GM18502 (cell line): ENCODE data around the gene PAK5.

ENCODE experiments used
- ATAC-seq: cut with Tn5 transposase; IDR thresholded peaks from one replicate; pipeline ENCODE4 v1.9.1; 2021; ENCODE audit warnings: mild to moderate bottlenecking; ENCODE audit not compliant: unreplicated experiment, poor library complexity

PAK5 gene

GRCh38 chr20:9628141-9628540 lies 210.7 kb downstream of the PAK5 start:
- ATAC-seq, result no peak

- peak; percentile 62 for ATAC-seq
Observed at GRCh38 chr20:9627219-9627618, 211.7 kb downstream of the PAK5 start.

GRCh38 chr20:9626357-9626756 lies 212.5 kb downstream of the PAK5 start:
- no peak for ATAC-seq

- no peak for ATAC-seq
Observed at GRCh38 chr20:9617940-9618339, 220.9 kb downstream of the PAK5 start.

GRCh38 chr20:9616833-9617461 lies 221.9 kb downstream of the PAK5 start:
- ATAC-seq, result peak; percentile 42

- peak; percentile 18 for ATAC-seq
Observed at GRCh38 chr20:9616455-9616805, 222.4 kb downstream of the PAK5 start.

- peak; percentile 99 for ATAC-seq
Observed at GRCh38 chr20:9615766-9616454, 223.0 kb downstream of the PAK5 start.

- no peak for ATAC-seq
Observed at GRCh38 chr20:9615118-9615517, 223.8 kb downstream of the PAK5 start.

- no peak for ATAC-seq
Observed at GRCh38 chr20:9613871-9614270, 225.0 kb downstream of the PAK5 start.

GRCh38 chr20:9611921-9612320 lies 227.0 kb downstream of the PAK5 start:
- no peak for ATAC-seq

GRCh38 chr20:9610665-9611064 lies 228.2 kb downstream of the PAK5 start:
- no peak for ATAC-seq

- ATAC-seq, result peak; percentile 77
Observed at GRCh38 chr20:9609887-9610502, 228.9 kb downstream of the PAK5 start.

- no peak for ATAC-seq
Observed at GRCh38 chr20:9608639-9609340, 230.1 kb downstream of the PAK5 start.

- peak; percentile 48 for ATAC-seq
Observed at GRCh38 chr20:9602847-9603183, 236.1 kb downstream of the PAK5 start.

- no peak for ATAC-seq
Observed at GRCh38 chr20:9600562-9600961, 238.3 kb downstream of the PAK5 start.

GRCh38 chr20:9597547-9597946 lies 241.3 kb downstream of the PAK5 start:
- no peak for ATAC-seq

- no peak for ATAC-seq
Observed at GRCh38 chr20:9595763-9596162, 243.1 kb downstream of the PAK5 start.

GRCh38 chr20:9594284-9594875 lies 244.5 kb downstream of the PAK5 start:
- no peak for ATAC-seq

GRCh38 chr20:9592419-9592818 lies 246.5 kb downstream of the PAK5 start:
- ATAC-seq, result no peak

GRCh38 chr20:9591080-9591479 lies 247.8 kb downstream of the PAK5 start:
- ATAC-seq, result no peak

- ATAC-seq, result peak; percentile 58
Observed at GRCh38 chr20:9590189-9590588, 248.7 kb downstream of the PAK5 start.
